Panc1 (cell line): ENCODE measurements around the gene RASGRP2.

Experiments
- CTCF ChIP-seq: fragments of 450-650 bp; IDR thresholded peaks from 2 replicates; pipeline ENCODE4 v1.5.1; 2017; ENCODE audit warnings: mild to moderate bottlenecking
- POLR2AphosphoS5 ChIP-seq: IDR thresholded peaks from 2 replicates; pipeline ENCODE4 v1.6.1; 2012; ENCODE audit warnings: mild to moderate bottlenecking, low read depth, low read length, moderate library complexity
- REST ChIP-seq, 2 experiments: IDR thresholded peaks; 2 replicates each; pipeline ENCODE4 v1.6.1; 2011 to 2012; ENCODE audit warnings: low read depth in 2 of 2, control low read depth in 1 of 2, low read length in 1 of 2, mild to moderate bottlenecking in 1 of 2, moderate library complexity in 1 of 2; ENCODE audit not compliant: insufficient read depth in 1 of 2

- TF ChIP-seq POLR2AphosphoS5 = no peak
- no peak; a peak in 1 of 4 replicates for TF ChIP-seq REST (IDR thresholded peaks at IDR 0.05; ENCODE audit: insufficient read depth in 1 of 2, low read depth in 2 of 2, low read length in 1 of 2)
- no peak for TF ChIP-seq CTCF
Observed at GRCh38 chr11:64697663-64698375, 46.1 kb downstream of the RASGRP2 start.
